Chondrocyte (in vitro differentiated cells): ENCODE measurements around the gene KPNA6. TPM values are rescaled to one million over a fixed set of nuclear protein-coding genes. Genes with fewer than 3 reads are reported as not detected.
"Not testable (repeated sequence)": the region's sequence is repeated elsewhere in the genome, so short reads cannot be mapped to it uniquely, and the experiment has no call there.

Experiments
- DNase-seq: peaks from one replicate; pipeline ENCODE4 v3.0.0; 2021; ENCODE audit warnings: mixed read lengths, low spot score
- H3K27ac Mint-ChIP-seq: one replicate; pipeline ENCODE4 v1.8.0; 2021; ENCODE audit warnings: mild to moderate bottlenecking, moderate library complexity, mixed read lengths; ENCODE audit not compliant: unreplicated experiment
- H3K27me3 Mint-ChIP-seq: 2 replicates; pipeline ENCODE4 v1.8.0; 2021; ENCODE audit warnings: low read depth, mixed read lengths
- H3K36me3 Mint-ChIP-seq: 2 replicates; pipeline ENCODE4 v1.8.0; 2021; ENCODE audit warnings: low read depth, mixed read lengths
- H3K4me1 Mint-ChIP-seq: 2 replicates; pipeline ENCODE4 v1.8.0; 2021; ENCODE audit warnings: low read depth, mild to moderate bottlenecking, mixed read lengths
- H3K4me3 Mint-ChIP-seq: one replicate; pipeline ENCODE4 v1.8.0; 2021; ENCODE audit warnings: mild to moderate bottlenecking, moderate library complexity, mixed read lengths; ENCODE audit not compliant: unreplicated experiment
- H3K9me3 Mint-ChIP-seq: 2 replicates; pipeline ENCODE4 v1.8.0; 2021; ENCODE audit warnings: low read depth, mixed read lengths
- CTCF ChIP-seq: fragments of 200-600 bp; sonication (generic); IDR thresholded peaks from 2 replicates; pipeline ENCODE4 v1.5.0; 2021; ENCODE audit warnings: antibody characterized with exemption, mild to moderate bottlenecking, moderate library complexity
- total RNA-seq: library from RNA; stranded (reverse); gene quantifications from 3 replicates; pipeline ENCODE4 v1.2.1, GENCODE V29; 2021

Gene KPNA6
- total RNA-seq, 1 donor from 2014 or later, result 80.9 TPM

GRCh38 chr1:32116531-32116930 is 8.7 kb downstream of the KPNA6 start:
- Mint-ChIP-seq H3K9me3 (no peaks in the 10 kb centered on the region), H3K4me1 (peaks cover 36% of the 10 kb centered on the region), H3K4me3 (no peak overlapping the region), H3K36me3 (no peaks in the 10 kb centered on the region), H3K27me3 (no peaks in the 10 kb centered on the region), H3K27ac (peak overlapping the region; percentile 86)
- no peak for DNase-seq
- TF ChIP-seq CTCF, result no peak

- Mint-ChIP-seq H3K27ac (peak overlapping the region; percentile 28), H3K9me3 (no peaks in the 10 kb centered on the region), H3K4me3 (no peak overlapping the region), H3K27me3 (no peaks in the 10 kb centered on the region), H3K36me3 (no peaks in the 10 kb centered on the region), H3K4me1 (peaks cover 25% of the 10 kb centered on the region)
- no peak for TF ChIP-seq CTCF
- no peak for DNase-seq
Observed at GRCh38 chr1:32122151-32122550, 14.3 kb downstream of the KPNA6 start.

GRCh38 chr1:32123361-32123760 is 15.5 kb downstream of the KPNA6 start:
- peaks cover 19% of the 10 kb centered on the region for H3K4me1 Mint-ChIP-seq
- H3K9me3 Mint-ChIP-seq, H3K27ac Mint-ChIP-seq, DNase-seq, H3K4me3 Mint-ChIP-seq, H3K27me3 Mint-ChIP-seq, H3K36me3 Mint-ChIP-seq: not testable (repeated sequence)

DNA sequence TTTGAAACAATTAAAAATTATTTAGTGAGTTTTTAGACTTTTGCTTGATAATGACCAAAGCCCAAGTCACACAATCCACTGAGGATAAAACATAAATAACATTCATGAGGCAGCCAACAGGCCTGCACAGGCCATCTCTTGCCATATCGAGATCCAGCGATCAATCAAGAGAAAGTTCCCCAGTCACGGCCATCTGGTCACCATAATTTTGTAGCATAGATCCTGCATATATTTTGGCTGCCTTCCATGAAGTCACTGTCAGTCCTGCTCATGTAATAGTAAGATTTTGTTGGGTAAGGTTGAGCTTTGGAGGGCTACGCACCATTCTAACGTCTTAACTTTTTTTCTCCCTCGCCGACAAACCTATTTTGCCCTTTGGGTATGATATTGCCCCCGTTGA is 17.5 kb downstream of the KPNA6 start:
- no peaks in the 10 kb centered on the region for H3K36me3 Mint-ChIP-seq
- no peak overlapping the region for H3K27ac Mint-ChIP-seq
- H3K4me1 Mint-ChIP-seq, result peaks cover 19% of the 10 kb centered on the region
- TF ChIP-seq CTCF, result no peak
- no peaks in the 10 kb centered on the region for H3K27me3 Mint-ChIP-seq
- H3K4me3 Mint-ChIP-seq, result no peak overlapping the region
- DNase-seq, result no peak
- H3K9me3 Mint-ChIP-seq, result no peaks in the 10 kb centered on the region

DNA sequence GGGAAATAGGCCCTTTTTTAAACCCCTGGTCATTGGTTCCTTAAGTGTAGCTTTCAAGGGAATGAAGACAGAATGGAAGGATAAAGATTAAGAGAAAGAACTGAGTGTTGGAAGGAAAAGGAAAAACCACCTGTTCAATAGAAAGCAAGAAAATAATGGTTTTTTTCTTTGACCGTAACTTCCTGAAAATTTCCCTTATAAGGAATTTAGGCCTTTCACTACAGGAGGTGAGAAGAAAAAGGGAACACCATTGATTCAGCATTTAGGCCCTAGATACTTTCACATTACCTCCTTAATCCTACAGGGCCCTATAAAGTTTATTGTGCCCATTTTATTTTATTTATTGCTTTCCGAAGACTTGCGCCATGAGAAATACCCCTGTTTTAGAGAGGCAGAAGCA is 18.9 kb downstream of the KPNA6 start:
- Mint-ChIP-seq H3K27ac (no peak overlapping the region), H3K9me3 (no peaks in the 10 kb centered on the region)

More for the DNA sequence above, 18.9 kb downstream of the KPNA6 start:
- Mint-ChIP-seq H3K4me1 (peaks cover 9% of the 10 kb centered on the region), H3K36me3 (no peaks in the 10 kb centered on the region), H3K27me3 (no peaks in the 10 kb centered on the region), H3K4me3 (no peak overlapping the region)
- no peak for TF ChIP-seq CTCF
- DNase-seq, result no peak
